ENCODE results near the gene SLC2A11.

DNA sequence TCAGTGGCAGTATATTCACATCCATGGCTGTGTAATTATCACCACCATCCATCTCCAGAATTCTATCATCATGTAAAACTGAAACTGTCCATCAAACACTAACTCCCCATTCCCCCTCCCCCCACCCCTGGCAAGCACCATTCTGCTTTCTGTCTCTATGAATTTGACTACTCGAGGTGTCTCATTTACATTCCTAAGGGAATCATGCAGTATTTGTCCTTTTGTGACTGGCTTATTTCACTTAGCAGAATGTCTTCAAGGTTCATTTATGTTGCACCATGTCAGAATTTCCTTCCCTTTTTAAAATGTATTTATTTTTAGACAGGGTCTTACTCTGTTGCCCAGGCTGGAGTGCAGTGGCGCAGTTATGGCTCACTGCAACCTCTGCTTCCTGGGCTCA lies 39.1 kb upstream of the SLC2A11 start:
- TF ChIP-seq EZH2 (IDR thresholded peaks at IDR 0.05; ENCODE audit: insufficient read depth, poor library complexity, severe bottlenecking): no peak
- TF ChIP-seq EZH2phosphoT487 (IDR thresholded peaks at IDR 0.05; ENCODE audit: insufficient read depth, low read depth): no peak

All from GM23248 (cell line).